ENCODE results near the gene ITGA8.

DNA sequence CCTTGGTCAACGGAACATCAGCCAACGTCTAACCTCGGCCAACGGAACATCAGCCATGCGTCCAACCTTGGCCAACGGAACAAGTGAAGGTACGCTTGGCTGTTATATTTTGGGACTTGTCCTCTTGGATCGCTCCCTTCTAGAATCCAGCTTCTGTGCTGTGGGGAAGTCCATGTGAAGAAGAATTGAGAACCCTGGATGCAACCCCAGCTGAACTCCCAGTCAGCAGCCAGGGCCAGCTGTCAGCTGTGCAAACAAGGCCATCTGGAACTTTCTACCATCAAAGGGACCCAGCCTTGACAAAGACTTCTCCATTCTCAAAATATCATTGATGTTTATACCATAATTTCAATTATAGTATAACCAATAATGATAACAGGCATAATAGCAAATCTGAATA lies 43.3 kb upstream of the ITGA8 start:
- TF ChIP-seq, protein P1, sequence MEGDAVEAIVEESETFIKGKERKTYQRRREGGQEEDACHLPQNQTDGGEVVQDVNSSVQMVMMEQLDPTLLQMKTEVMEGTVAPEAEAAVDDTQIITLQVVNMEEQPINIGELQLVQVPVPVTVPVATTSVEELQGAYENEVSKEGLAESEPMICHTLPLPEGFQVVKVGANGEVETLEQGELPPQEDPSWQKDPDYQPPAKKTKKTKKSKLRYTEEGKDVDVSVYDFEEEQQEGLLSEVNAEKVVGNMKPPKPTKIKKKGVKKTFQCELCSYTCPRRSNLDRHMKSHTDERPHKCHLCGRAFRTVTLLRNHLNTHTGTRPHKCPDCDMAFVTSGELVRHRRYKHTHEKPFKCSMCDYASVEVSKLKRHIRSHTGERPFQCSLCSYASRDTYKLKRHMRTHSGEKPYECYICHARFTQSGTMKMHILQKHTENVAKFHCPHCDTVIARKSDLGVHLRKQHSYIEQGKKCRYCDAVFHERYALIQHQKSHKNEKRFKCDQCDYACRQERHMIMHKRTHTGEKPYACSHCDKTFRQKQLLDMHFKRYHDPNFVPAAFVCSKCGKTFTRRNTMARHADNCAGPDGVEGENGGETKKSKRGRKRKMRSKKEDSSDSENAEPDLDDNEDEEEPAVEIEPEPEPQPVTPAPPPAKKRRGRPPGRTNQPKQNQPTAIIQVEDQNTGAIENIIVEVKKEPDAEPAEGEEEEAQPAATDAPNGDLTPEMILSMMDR (IDR thresholded peaks at IDR 0.05): no peak
- TF ChIP-seq POLR2A (IDR thresholded peaks at IDR 0.05): no peak

Measured in heart left ventricle (tissue), 13 donors.